ENCODE measurements around the gene KRTAP10-4. TPM values are rescaled to one million over a fixed set of nuclear protein-coding genes. Genes with fewer than 3 reads are reported as not detected.

The KRTAP10-4 gene
- total RNA-seq, 6 experiments from 2014 or later: not detected

DNA sequence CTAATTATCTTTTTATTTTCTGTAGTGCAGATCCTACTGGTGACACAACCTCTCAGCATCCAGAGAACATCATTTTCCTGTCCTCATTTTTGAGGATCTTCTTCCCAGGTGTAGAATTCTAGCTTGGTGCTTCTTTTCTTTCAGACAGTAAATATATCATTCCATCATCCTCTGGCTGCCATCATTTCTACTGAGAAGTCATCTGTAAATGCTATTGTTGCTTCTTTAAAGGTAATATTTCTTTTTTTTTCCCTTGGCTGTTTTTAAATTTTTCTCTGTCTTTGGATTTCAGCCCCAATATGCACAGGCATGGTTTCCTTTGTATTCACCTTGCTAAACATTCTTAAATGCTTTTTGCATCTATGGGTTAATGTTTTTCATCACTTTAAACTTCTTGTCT, 50.0 kb downstream of the KRTAP10-4 start:
- H3K4me3 Mint-ChIP-seq: no peak overlapping the region
- peaks cover 9% of the 10 kb centered on the region; the same call in 1 of the 2 replicates for H3K36me3 Mint-ChIP-seq (ENCODE audit: low read depth)
- H3K27ac Mint-ChIP-seq: no peak overlapping the region
- H3K4me1 Mint-ChIP-seq (ENCODE audit: low read depth): no peaks in the 10 kb centered on the region
- peaks cover 3% of the 10 kb centered on the region for H3K27me3 Mint-ChIP-seq (ENCODE audit: insufficient read depth)
- TF ChIP-seq, protein P1, sequence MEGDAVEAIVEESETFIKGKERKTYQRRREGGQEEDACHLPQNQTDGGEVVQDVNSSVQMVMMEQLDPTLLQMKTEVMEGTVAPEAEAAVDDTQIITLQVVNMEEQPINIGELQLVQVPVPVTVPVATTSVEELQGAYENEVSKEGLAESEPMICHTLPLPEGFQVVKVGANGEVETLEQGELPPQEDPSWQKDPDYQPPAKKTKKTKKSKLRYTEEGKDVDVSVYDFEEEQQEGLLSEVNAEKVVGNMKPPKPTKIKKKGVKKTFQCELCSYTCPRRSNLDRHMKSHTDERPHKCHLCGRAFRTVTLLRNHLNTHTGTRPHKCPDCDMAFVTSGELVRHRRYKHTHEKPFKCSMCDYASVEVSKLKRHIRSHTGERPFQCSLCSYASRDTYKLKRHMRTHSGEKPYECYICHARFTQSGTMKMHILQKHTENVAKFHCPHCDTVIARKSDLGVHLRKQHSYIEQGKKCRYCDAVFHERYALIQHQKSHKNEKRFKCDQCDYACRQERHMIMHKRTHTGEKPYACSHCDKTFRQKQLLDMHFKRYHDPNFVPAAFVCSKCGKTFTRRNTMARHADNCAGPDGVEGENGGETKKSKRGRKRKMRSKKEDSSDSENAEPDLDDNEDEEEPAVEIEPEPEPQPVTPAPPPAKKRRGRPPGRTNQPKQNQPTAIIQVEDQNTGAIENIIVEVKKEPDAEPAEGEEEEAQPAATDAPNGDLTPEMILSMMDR (IDR thresholded peaks at IDR 0.05): no peak
- DNase-seq: no peak
- H3K9me3 Mint-ChIP-seq: peaks cover 55% of the 10 kb centered on the region

Other genes starting within 250 kb of the KRTAP10-4 start
- 10 to 100 TPM in 3 of 6 experiments, 1 to 10 TPM in 3; 7.5 to 13.0 (median 9.7) TPM for gene CFAP410, start 234.3 kb upstream of the KRTAP10-4 start, total RNA-seq (2021; fragmentation: NEBNext Ultra II Directional; extraction: Animal tissue kit (Norgen Biotek cat#: 25700))
- gene TRPM2, start 220.1 kb upstream of the KRTAP10-4 start, total RNA-seq (2021; fragmentation: NEBNext Ultra II Directional; extraction: Animal tissue kit (Norgen Biotek cat#: 25700)): under 1 TPM in 4 of 6 experiments, not detected in 2; 0.09 to 0.31 (median 0.20) TPM
- not detected for gene LRRC3, start 118.2 kb upstream of the KRTAP10-4 start, total RNA-seq (2021; fragmentation: NEBNext Ultra II Directional; extraction: Animal tissue kit (Norgen Biotek cat#: 25700))
- not detected for gene KRTAP10-1, start 33.5 kb upstream of the KRTAP10-4 start, total RNA-seq (2021; fragmentation: NEBNext Ultra II Directional; extraction: Animal tissue kit (Norgen Biotek cat#: 25700))
- not detected for gene KRTAP10-2, start 22.2 kb upstream of the KRTAP10-4 start, total RNA-seq (2021; fragmentation: NEBNext Ultra II Directional; extraction: Animal tissue kit (Norgen Biotek cat#: 25700))
- gene KRTAP10-3, start 14.9 kb upstream of the KRTAP10-4 start, total RNA-seq (2021; fragmentation: NEBNext Ultra II Directional; extraction: Animal tissue kit (Norgen Biotek cat#: 25700)): not detected
- not detected for gene KRTAP10-5, start 6.9 kb downstream of the KRTAP10-4 start, total RNA-seq (2021; fragmentation: NEBNext Ultra II Directional; extraction: Animal tissue kit (Norgen Biotek cat#: 25700))
- gene KRTAP10-6, start 18.8 kb downstream of the KRTAP10-4 start, total RNA-seq (2021; fragmentation: NEBNext Ultra II Directional; extraction: Animal tissue kit (Norgen Biotek cat#: 25700)): not detected
- not detected for gene KRTAP10-7, start 26.9 kb downstream of the KRTAP10-4 start, total RNA-seq (2021; fragmentation: NEBNext Ultra II Directional; extraction: Animal tissue kit (Norgen Biotek cat#: 25700))
- not detected for gene KRTAP10-8, start 38.4 kb downstream of the KRTAP10-4 start, total RNA-seq (2021; fragmentation: NEBNext Ultra II Directional; extraction: Animal tissue kit (Norgen Biotek cat#: 25700))
- not detected for gene KRTAP10-9, start 53.4 kb downstream of the KRTAP10-4 start, total RNA-seq (2021; fragmentation: NEBNext Ultra II Directional; extraction: Animal tissue kit (Norgen Biotek cat#: 25700))
- not detected for gene KRTAP10-10, start 63.6 kb downstream of the KRTAP10-4 start, total RNA-seq (2021; fragmentation: NEBNext Ultra II Directional; extraction: Animal tissue kit (Norgen Biotek cat#: 25700))
- not detected for gene KRTAP10-11, start 72.7 kb downstream of the KRTAP10-4 start, total RNA-seq (2021; fragmentation: NEBNext Ultra II Directional; extraction: Animal tissue kit (Norgen Biotek cat#: 25700))
- gene KRTAP12-4, start 80.9 kb downstream of the KRTAP10-4 start, total RNA-seq (2021; fragmentation: NEBNext Ultra II Directional; extraction: Animal tissue kit (Norgen Biotek cat#: 25700)): not detected
- not detected for gene KRTAP12-3, start 84.2 kb downstream of the KRTAP10-4 start, total RNA-seq (2021; fragmentation: NEBNext Ultra II Directional; extraction: Animal tissue kit (Norgen Biotek cat#: 25700))
- not detected for gene KRTAP12-2, start 93.2 kb downstream of the KRTAP10-4 start, total RNA-seq (2021; fragmentation: NEBNext Ultra II Directional; extraction: Animal tissue kit (Norgen Biotek cat#: 25700))
- not detected for gene KRTAP12-1, start 108.4 kb downstream of the KRTAP10-4 start, total RNA-seq (2021; fragmentation: NEBNext Ultra II Directional; extraction: Animal tissue kit (Norgen Biotek cat#: 25700))
- gene KRTAP10-12, start 123.4 kb downstream of the KRTAP10-4 start, total RNA-seq (2021; fragmentation: NEBNext Ultra II Directional; extraction: Animal tissue kit (Norgen Biotek cat#: 25700)): not detected
- not detected for gene TSPEAR, start 137.8 kb downstream of the KRTAP10-4 start, total RNA-seq (2021; fragmentation: NEBNext Ultra II Directional; extraction: Animal tissue kit (Norgen Biotek cat#: 25700))
- 10 to 100 TPM; 53.5 to 73.3 (median 61.0) TPM for gene UBE2G2, start 228.1 kb downstream of the KRTAP10-4 start, total RNA-seq (2021; fragmentation: NEBNext Ultra II Directional; extraction: Animal tissue kit (Norgen Biotek cat#: 25700))
- 100 to 1,000 TPM; 116 to 160 (median 147) TPM for gene SUMO3, start 244.3 kb downstream of the KRTAP10-4 start, total RNA-seq (2021; fragmentation: NEBNext Ultra II Directional; extraction: Animal tissue kit (Norgen Biotek cat#: 25700))